HepG2 (cell line): Measurements from ENCODE around the gene SLTM. TPM values are rescaled to one million over a fixed set of nuclear protein-coding genes. Genes with fewer than 3 reads are reported as not detected.
A peak's percentile ranks its signal among the peaks of the same experiment; 100 is the strongest.

Source experiments
- BCLAF1 ChIP-seq: fragments of 450-650 bp; IDR thresholded peaks from 2 replicates; pipeline ENCODE4 v1.6.1; 2017; ENCODE audit warnings: mild to moderate bottlenecking
- DMTF1 ChIP-seq: sonication (generic); formaldehyde crosslinking; IDR thresholded peaks from 2 replicates; pipeline ENCODE4 v1.4.0; 2020; ENCODE audit warnings: mild to moderate bottlenecking, missing genetic modification reagents
- DZIP1 ChIP-seq: sonication (generic); formaldehyde crosslinking; IDR thresholded peaks from 2 replicates; pipeline ENCODE4 v1.5.0; 2020; ENCODE audit warnings: mild to moderate bottlenecking, missing genetic modification reagents
- FOXA1 ChIP-seq, 2 experiments: fragments of 450-650 bp in 1 of 2; sonication (generic) in 1 of 2; formaldehyde crosslinking in 1 of 2; IDR thresholded peaks; 2 replicates each; pipeline versions ENCODE4 v1.4.0 to v1.6.1; 2016 to 2020; ENCODE audit warnings: missing genetic modification reagents in 1 of 2
- HCFC1 ChIP-seq: fragments of 150-350 bp; IDR thresholded peaks from 2 replicates; pipeline ENCODE4 v1.6.1; 2014; ENCODE audit warnings: low read depth, low read length
- KLF6 ChIP-seq: IDR thresholded peaks from 2 replicates; pipeline ENCODE4 v1.8.0; 2016; ENCODE audit warnings: missing biosample characterization, missing genetic modification reagents
- NR2F2 ChIP-seq: IDR thresholded peaks from 2 replicates; pipeline ENCODE4 v1.6.1; 2012; ENCODE audit warnings: low read depth, inconsistent platforms, borderline replicate concordance
- SMAD3 ChIP-seq: sonication (generic); formaldehyde crosslinking; IDR thresholded peaks from 2 replicates; pipeline ENCODE4 v1.4.0; 2020; ENCODE audit warnings: missing genetic modification reagents
- SUZ12 ChIP-seq: fragments of 150-350 bp; IDR thresholded peaks from 2 replicates; pipeline ENCODE4 v1.6.1; 2014; ENCODE audit warnings: low read depth, low read length
- YY1 ChIP-seq: IDR thresholded peaks from 2 replicates; pipeline ENCODE4 v1.6.1; 2011; ENCODE audit warnings: low read length, low read depth, moderate library complexity, mild to moderate bottlenecking; ENCODE audit not compliant: insufficient read depth, insufficient replicate concordance
- ZBTB37 ChIP-seq: sonication (generic); formaldehyde crosslinking; IDR thresholded peaks from 2 replicates; pipeline ENCODE4 v1.4.0; 2020; ENCODE audit warnings: mild to moderate bottlenecking, missing genetic modification reagents
- ZNF124 ChIP-seq: sonication (generic); formaldehyde crosslinking; IDR thresholded peaks from 2 replicates; pipeline ENCODE4 v1.4.0; 2020; ENCODE audit warnings: missing genetic modification reagents
- ZNF274 ChIP-seq: sonication (generic); formaldehyde crosslinking; IDR thresholded peaks from 2 replicates; pipeline ENCODE4 v1.5.1; 2020; ENCODE audit warnings: mild to moderate bottlenecking, missing genetic modification reagents
- ZNF513 ChIP-seq: sonication (generic); formaldehyde crosslinking; conservative IDR thresholded peaks from 2 replicates; pipeline ENCODE4 v1.5.0; 2020; ENCODE audit warnings: missing genetic modification reagents
- ZNF580 ChIP-seq: IDR thresholded peaks from 2 replicates; pipeline ENCODE4 v1.6.1; 2016; ENCODE audit warnings: low read depth, borderline replicate concordance
- ZNF703 ChIP-seq: sonication (generic); formaldehyde crosslinking; IDR thresholded peaks from 2 replicates; pipeline ENCODE4 v1.5.1; 2020; ENCODE audit warnings: missing genetic modification reagents, mild to moderate bottlenecking, moderate library complexity, borderline replicate concordance
- polyA plus RNA-seq, 8 experiments: library from polyadenylated mRNA; depleted of rRNA in 3 of 8; stranded (reverse) in 7 of 8; unstranded in 1 of 8; fragments of >200 nt; fragmentation: Illumina TruSeq in 4 of 8; extraction: Trizol in 4 of 8; gene quantifications; 2 replicates each; pipeline versions ENCODE4 v1.2.1 to v1.2.3, GENCODE V29; 2011 to 2016; ENCODE audit warnings: low read depth in 4 of 8, missing spikeins in 1 of 8, mixed read lengths in 1 of 8; ENCODE audit not compliant: insufficient read depth in 1 of 8
- total RNA-seq, 5 experiments: library from RNA; depleted of rRNA; stranded (reverse); fragments of >200 nt; fragmentation: Illumina TruSeq; extraction: Trizol; gene quantifications; 2 replicates each; pipeline ENCODE4 v1.2.3, GENCODE V29; 2016; ENCODE audit warnings: low read depth in 1 of 5

SLTM gene
- total and polyA plus RNA-seq, 2 of the 13 experiments (the other 11 are each of a cell fraction or from before 2014, with no cell fraction given): 22.0 to 64.2 TPM

- peak; percentile 52; the same call in 1 of the 2 replicates for TF ChIP-seq ZNF124 (CRISPR knock-in tag)
- peak; percentile 49; the same call in 1 of the 2 replicates for TF ChIP-seq DMTF1 (CRISPR knock-in tag)
- 0 out of 2 replicates have a peak, but pooled peaks have one; percentile 40 for TF ChIP-seq SMAD3 (CRISPR knock-in tag)
- TF ChIP-seq ZNF703 (CRISPR knock-in tag): no peak
- peak; percentile 89; the same call in 1 of the 2 replicates for TF ChIP-seq ZNF580 (CRISPR knock-in tag)
- 0 out of 2 replicates have a peak, but pooled peaks have one; percentile 65 for TF ChIP-seq KLF6 (CRISPR knock-in tag)
- peak; percentile 21; the same call in 1 of the 2 replicates for TF ChIP-seq ZNF274 (CRISPR knock-in tag)
- TF ChIP-seq BCLAF1: no peak
- peak; percentile 98 for TF ChIP-seq YY1
- no peak for TF ChIP-seq NR2F2
- TF ChIP-seq DZIP1 (CRISPR knock-in tag): no peak
- no peak for TF ChIP-seq SUZ12
- TF ChIP-seq ZBTB37 (CRISPR knock-in tag): no peak
- TF ChIP-seq HCFC1: no peak; the same call in 1 of the 2 replicates
- 0 out of 2 replicates have a peak, but pooled peaks have one; percentile 8 for TF ChIP-seq ZNF513
- no peak for TF ChIP-seq FOXA1 (IDR thresholded peaks at IDR 0.05)
- peak; percentile 32; the same call in 1 of the 2 replicates for TF ChIP-seq FOXA1 (CRISPR knock-in tag; IDR thresholded peaks at IDR 0.05)
Observed at GRCh38 chr15:58933281-58934113, at the start of gene SLTM (continued).
